T-helper 9 cell (primary cell): ENCODE results near the gene LARGE1.
"Not testable (repeated sequence)": the region's sequence is repeated elsewhere in the genome, so short reads cannot be mapped to it uniquely, and the experiment has no call there.

Experiments used
- DNase-seq: peaks from one replicate; pipeline ENCODE4 v3.0.0-alpha.2; 2020

LARGE1 gene

GRCh38 chr22:33584152-33584551 lies 336.1 kb downstream of the LARGE1 start:
- DNase-seq = no peak

GRCh38 chr22:33582822-33583400 lies 337.4 kb downstream of the LARGE1 start:
- DNase-seq = no peak

GRCh38 chr22:33580310-33580709 lies 340.0 kb downstream of the LARGE1 start:
- no peak for DNase-seq

- no peak for DNase-seq
Measured at GRCh38 chr22:33579448-33580093, 340.7 kb downstream of the LARGE1 start.

- DNase-seq = no peak
Measured at GRCh38 chr22:33578752-33579151, 341.5 kb downstream of the LARGE1 start.

GRCh38 chr22:33577862-33578411 lies 342.3 kb downstream of the LARGE1 start:
- no peak for DNase-seq

- no peak for DNase-seq
Measured at GRCh38 chr22:33576205-33576604, 344.1 kb downstream of the LARGE1 start.

- no peak for DNase-seq
Measured at GRCh38 chr22:33575771-33576170, 344.5 kb downstream of the LARGE1 start.

- no peak for DNase-seq
Measured at GRCh38 chr22:33575041-33575440, 345.2 kb downstream of the LARGE1 start.

- no peak for DNase-seq
Measured at GRCh38 chr22:33573479-33573878, 346.8 kb downstream of the LARGE1 start.

- DNase-seq = no peak
Measured at GRCh38 chr22:33572086-33572485, 348.2 kb downstream of the LARGE1 start.

- no peak for DNase-seq
Measured at GRCh38 chr22:33570110-33570509, 350.2 kb downstream of the LARGE1 start.

- DNase-seq = no peak
Measured at GRCh38 chr22:33569559-33569958, 350.7 kb downstream of the LARGE1 start.

- no peak for DNase-seq
Measured at GRCh38 chr22:33569018-33569417, 351.3 kb downstream of the LARGE1 start.

GRCh38 chr22:33566495-33566894 lies 353.8 kb downstream of the LARGE1 start:
- DNase-seq = not testable (repeated sequence)

- DNase-seq = no peak
Measured at GRCh38 chr22:33565580-33565995, 354.7 kb downstream of the LARGE1 start.

GRCh38 chr22:33564683-33565082 lies 355.6 kb downstream of the LARGE1 start:
- DNase-seq = no peak

GRCh38 chr22:33563220-33563964 lies 356.9 kb downstream of the LARGE1 start:
- no peak for DNase-seq

- no peak for DNase-seq
Measured at GRCh38 chr22:33562501-33562900, 357.8 kb downstream of the LARGE1 start.

- DNase-seq = no peak
Measured at GRCh38 chr22:33561149-33561807, 359.0 kb downstream of the LARGE1 start.

- DNase-seq = no peak
Measured at GRCh38 chr22:33557836-33558235, 362.4 kb downstream of the LARGE1 start.

- DNase-seq = no peak
Measured at GRCh38 chr22:33555814-33556522, 364.3 kb downstream of the LARGE1 start.

- DNase-seq = no peak
Measured at GRCh38 chr22:33553493-33553892, 366.8 kb downstream of the LARGE1 start.
